NT2/D1 (cell line): ENCODE measurements around the gene C10orf143.

Experiments
- SUZ12 ChIP-seq: IDR thresholded peaks from 2 replicates; pipeline ENCODE4 v1.6.1; 2011; ENCODE audit not compliant: insufficient read length, insufficient read depth; ENCODE audit errors: extremely low read depth
- YY1 ChIP-seq: IDR thresholded peaks from 2 replicates; pipeline ENCODE4 v1.6.1; 2011; ENCODE audit not compliant: insufficient read length, insufficient read depth
- ZNF274 ChIP-seq: IDR thresholded peaks from 2 replicates; pipeline ENCODE4 v1.6.1; 2011; ENCODE audit warnings: mild to moderate bottlenecking, low read depth, low read length

- TF ChIP-seq YY1 (no peak), SUZ12 (no peak), ZNF274 (no peak)
Observed at GRCh38 chr10:130048081-130048480, 62.5 kb downstream of the C10orf143 start.
